ENCODE data around the gene NOS3.

GRCh38 chr7:151008511-151009323, 17.9 kb downstream of the NOS3 start:
- TF ChIP-seq, protein P1, sequence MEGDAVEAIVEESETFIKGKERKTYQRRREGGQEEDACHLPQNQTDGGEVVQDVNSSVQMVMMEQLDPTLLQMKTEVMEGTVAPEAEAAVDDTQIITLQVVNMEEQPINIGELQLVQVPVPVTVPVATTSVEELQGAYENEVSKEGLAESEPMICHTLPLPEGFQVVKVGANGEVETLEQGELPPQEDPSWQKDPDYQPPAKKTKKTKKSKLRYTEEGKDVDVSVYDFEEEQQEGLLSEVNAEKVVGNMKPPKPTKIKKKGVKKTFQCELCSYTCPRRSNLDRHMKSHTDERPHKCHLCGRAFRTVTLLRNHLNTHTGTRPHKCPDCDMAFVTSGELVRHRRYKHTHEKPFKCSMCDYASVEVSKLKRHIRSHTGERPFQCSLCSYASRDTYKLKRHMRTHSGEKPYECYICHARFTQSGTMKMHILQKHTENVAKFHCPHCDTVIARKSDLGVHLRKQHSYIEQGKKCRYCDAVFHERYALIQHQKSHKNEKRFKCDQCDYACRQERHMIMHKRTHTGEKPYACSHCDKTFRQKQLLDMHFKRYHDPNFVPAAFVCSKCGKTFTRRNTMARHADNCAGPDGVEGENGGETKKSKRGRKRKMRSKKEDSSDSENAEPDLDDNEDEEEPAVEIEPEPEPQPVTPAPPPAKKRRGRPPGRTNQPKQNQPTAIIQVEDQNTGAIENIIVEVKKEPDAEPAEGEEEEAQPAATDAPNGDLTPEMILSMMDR (IDR thresholded peaks at IDR 0.05): peak; percentile 74 to 90 (median 84)
- TF ChIP-seq POLR2A (IDR thresholded peaks at IDR 0.05): no peak
